ENCODE measurements around the gene SAMD5.

The SAMD5 gene

DNA sequence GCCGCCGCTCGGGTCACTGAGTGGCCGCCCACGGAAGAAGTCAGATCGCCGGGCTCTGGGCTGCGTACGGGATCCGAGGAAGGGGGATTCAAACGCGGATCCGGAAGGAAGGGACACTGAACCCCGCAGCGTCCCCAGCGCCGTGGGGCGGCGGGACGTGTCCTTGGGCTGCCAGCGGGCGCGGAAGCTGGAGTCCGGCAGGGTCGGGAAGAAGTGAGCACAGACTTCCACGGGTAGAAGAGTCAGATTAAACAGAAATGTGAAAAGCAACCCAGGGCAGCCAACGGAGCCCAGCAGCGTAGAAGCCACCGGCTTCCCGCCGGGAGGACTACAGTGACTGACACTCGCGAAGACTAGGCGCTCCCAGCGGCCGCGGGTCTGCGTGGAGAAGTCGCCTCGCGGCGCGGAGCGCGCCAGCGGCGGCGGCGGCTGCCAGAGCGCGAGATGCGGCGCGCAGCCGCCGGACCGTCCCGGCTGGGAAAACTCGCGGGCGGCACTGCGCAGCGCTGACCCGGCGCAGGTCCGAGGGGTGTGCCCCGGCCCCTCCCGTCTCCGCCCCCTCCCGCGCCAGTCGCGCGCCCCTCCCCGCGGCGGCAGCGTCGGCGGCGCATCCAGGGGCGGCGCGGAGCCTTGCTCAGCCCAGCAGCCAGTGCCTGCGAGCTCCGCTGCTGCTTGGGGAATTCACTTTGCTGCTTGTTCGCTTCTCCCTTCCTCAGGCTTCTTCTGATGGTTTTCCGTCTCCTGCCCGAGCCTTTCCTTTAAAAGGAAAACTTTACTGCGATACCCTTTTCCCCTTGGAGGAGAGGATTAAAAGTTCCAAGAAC lies at the start of gene SAMD5:
Gene SAMD5 (plus strand): TSS at position 649 of the 824 bp plus-strand sequence. CDS start 239 bp downstream, outside the sequence.
- no peak for DNase-seq

DNA sequence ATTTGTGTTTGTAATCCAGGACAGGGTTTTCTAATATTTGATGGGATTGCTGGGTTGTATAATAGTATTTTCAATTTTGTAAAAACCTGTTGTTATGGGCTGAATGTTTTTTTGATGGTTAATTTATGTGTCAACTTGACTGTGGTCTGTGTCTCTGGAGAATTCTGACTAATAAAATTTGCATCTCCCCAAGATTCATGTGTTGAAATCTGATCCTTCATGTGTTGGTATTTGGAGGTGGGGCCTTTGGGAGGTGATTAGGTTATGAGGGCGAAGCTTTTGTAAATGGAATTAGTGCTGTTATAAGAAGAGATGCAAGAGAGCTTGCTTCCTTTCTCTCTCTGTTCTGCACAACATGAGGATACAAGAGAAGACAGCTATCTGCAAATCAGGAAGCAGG lies 48.7 kb upstream of the SAMD5 start:
- DNase-seq = no peak

DNA sequence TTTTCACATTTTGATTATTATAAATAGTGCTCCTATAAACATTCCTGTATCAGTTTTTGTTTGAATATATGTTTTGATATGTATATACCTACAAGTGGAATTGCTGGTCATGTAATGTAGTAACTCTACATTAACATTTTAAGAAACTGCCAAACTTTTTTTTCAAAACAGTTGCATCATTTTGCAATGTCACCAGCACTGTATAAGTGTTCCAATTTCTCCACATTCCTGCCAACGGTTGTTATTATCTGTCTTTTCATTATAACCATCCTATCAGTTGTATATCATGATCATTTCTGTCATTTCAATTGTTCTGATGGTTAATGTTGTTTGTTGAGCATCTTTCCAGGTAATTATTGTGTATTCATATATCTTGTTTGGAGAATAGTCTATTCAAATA lies 44.8 kb upstream of the SAMD5 start:
- no peak for DNase-seq

DNA sequence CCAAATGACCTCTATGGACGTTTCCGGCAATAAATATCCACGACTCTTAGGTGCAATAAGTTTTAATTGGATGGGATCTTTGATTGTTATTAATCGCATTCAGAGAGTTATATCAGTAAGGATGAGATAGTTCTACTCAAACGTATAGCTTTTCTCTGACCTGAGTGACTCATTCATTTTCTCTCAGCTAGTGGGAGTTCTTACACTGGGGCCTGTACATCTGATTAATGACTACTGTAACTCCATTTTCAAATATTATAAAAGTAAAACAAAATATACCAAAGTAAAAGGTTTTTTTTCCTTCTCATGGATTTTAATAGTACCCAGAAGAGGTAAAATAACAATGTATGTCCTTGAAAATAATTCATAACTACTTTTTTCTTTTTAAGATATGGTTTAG lies 41.1 kb upstream of the SAMD5 start:
- DNase-seq = no peak

DNA sequence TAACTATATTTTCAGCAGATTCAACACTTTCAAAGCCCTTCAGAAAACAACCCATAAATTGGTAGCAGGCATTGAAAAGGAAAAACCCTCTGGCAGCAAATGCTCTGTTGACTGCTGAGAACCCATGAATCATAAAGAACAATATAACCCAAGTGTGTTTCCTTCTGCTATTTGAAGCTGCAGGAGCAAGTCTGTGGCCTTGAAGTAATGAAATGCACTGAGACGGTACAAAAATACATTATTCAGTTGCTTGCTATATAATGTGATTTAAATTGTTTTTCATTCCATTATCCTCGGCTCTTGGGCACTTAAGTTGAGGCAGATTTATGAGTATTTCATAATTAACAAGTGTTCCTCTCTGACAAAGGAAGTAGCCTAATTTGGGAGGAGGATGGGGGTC lies 40.6 kb upstream of the SAMD5 start:
- no peak for DNase-seq

DNA sequence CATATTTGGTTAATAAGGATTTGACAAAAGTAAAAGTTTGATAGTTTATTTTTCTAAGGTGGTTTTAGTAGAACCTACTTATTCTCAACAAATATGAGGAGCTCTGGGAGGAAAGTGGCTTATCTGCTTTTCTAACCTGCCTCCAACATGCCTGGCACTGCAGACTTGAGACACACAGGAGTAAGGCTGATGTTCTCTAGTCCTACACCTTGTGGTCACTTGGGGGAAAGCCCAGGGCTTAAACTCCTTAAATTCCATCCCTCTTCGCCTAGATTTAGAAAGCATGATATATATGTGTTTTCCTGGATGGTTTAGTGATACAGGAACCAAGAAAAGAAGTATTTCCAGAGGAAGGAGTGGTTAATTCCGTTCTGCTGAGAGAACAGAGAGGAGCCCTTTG lies 39.9 kb upstream of the SAMD5 start:
- no peak for DNase-seq

DNA sequence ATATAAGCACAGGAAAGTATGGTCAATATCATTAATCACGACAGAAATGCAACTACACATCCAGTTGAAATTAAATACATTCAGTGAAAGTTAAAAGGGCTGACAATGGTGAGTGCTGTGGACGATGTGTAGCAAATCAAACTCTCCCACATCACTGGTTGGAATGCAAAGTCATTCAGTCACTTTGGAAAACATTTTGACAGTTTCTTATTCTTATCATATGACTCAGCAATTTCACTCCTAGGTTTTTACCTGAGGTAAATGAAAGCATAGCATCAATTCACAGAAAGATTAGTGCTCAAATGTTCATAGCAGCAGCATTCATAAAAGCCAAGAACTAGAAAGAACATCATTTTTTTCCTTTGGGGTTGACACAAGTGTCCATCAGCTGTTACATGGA lies 28.6 kb upstream of the SAMD5 start:
- DNase-seq = no peak

DNA sequence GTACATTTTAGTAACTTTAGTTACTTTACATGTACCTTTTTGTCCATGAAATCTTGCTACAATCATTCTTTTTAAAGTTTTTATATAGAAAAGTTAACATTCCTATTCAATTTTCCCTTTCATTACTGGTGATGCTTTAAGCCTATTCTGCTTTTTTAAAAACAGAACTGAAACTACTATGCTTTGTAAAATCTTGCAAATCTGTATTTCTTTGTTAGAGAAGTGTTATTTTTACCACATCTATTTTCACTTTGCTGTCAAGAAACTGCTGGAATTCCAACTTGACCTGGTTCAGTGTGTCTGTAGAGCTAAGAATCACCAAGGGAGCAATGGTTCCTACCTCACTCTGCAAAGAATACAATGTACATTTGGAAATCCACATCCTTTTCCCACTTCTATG lies 21.8 kb upstream of the SAMD5 start:
- no peak for DNase-seq

DNA sequence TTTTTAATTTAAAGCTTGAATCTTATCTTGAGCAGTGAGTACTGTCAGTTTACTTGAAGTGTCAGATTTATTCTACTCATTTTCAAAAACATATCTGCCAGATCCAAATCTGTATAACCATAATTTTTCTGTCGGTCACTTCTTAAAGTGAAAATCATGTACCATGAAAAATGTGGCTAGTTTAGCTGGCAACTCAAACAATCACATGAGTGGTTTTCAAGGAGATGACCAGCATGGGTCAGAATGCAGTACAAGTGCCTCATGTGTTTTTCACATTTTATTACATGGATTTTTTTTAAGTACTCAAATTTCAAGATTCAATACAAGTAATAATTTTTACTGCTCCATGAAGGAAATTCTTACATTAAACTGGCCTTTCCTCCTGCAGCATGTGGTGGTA lies 11.0 kb upstream of the SAMD5 start:
- DNase-seq = no peak

DNA sequence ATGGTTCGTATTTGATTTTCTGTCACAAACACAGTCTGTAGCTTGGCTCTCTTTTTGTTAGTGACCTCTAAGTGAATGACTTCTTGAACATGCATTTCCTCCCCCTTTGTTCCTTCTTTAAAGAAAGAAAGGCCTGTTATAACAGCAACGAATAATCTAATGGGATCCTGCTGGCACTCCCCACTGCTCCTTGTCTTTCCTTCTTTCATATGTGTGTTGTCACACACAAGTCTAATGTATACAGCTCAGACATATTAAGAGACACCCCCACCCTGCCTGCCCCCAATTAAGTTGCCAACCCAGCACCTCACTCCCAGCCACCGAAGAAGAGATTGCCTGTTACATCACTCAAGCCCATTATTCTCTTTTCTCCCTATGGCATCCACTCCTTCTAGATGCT lies 4.9 kb upstream of the SAMD5 start:
- DNase-seq = no peak

DNA sequence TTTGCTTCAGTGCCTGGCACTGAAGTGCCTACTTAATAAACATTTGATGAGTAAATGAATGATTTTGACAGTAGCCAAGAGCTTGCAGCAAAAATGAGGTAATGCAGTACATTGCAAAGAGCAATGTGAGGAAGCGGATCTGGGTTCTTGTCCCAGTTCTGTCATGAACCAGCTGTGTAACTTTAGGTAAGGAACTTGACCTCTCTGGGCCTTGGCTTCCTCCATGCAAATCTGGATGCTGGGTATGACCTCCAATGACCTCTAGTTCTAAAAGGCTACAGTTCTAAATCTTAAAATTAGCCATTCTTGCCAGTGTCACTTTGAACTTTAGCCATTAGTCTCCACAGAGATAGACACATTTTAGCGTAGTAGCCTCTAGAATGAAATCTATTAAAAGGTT lies 3.6 kb upstream of the SAMD5 start:
- DNase-seq = no peak

DNA sequence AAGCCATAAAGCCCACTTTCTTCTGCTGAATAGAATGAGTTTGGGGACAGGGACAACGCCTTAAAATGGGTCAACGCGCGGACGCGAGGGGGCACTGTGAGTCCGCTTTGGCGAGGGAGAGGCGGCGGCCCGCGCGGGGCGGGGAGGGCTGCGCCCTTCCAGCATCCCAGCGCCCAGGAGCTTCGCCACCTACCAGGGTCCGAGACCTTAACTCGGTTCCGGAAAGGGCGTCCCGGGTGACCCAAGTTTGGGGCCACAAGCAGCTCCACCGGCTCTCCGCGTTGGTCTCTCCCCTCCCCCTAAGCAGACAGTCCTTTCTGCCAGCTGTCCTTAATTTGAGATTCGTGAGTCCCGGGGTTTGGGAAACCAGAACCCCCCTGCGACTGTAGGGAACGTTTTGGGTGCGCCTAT lies 1.8 kb upstream of the SAMD5 start:
- no peak for DNase-seq

DNA sequence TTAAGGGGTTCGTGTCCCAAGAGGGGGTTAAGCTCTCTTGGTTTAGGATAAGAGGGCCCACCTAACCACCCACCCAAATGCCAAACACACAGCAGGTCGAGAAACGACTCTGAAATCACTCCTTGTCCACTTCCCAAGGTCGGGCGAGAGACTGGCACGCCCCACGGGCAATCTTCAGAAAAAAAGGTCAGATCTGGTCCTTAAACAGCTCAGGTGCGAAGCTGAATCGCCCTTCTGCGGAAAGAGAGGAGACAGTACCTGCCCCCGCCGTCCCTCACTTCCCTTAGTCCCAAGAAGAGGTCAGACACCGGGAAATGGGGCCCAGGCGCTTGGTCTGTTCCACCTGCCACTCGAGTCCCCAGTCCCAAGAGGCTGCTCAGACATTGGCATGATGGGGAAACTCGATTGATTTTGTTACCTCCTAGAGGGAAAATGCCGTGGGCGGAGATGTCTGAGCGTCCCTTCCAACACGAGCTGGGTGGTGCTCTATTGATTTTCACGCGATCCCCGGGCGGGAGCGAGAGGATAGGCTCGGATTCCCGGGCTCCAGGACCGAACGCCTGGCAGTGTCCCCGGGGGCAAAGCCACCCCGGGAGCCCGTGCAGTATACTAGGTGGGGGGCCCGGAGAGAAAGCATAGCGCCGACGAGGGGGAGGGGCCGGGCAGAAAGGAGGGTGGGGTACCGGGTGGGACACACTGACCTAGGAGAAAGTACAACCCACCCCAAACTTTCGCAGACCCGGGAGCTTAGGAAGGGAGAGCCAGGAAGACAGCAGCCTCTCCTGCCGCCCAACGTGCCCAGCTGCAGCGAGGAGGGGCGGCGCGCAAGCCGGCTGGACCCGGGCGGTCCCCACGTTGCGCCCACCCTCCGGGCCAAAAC lies 1.1 kb upstream of the SAMD5 start:
- no peak for DNase-seq

DNA sequence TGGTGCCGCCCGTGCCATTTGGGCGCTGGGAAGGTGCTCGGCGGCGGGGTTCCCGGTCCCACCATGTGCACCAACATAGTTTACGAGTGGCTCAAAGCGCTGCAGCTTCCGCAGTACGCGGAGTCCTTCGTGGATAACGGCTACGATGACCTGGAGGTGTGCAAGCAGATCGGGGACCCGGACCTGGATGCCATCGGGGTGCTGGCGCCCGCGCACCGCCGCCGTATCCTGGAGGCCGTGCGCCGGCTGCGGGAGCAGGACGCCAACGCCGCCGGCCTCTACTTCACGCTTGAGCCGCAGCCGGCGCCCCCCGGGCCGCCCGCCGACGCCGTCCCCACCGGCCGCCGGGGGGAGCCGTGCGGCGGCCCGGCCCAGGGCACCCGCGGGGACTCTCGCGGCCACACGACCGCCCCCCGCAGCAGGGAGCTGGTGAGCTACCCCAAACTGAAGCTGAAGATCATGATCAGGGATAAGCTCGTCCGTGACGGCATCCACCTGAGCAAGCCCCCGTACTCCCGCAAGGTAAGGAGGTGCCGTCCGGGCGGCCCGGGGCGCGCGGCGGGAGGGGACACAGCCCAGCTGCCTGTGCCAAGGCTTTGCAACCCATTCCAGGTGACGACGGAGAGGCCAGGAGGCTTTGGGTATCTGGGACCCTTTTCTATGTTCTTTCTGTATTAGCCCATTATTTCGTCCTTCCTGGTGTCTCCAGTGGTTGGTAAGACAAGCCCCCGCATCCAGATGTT lies 547 bp downstream of the SAMD5 start:
- no peak for DNase-seq

DNA sequence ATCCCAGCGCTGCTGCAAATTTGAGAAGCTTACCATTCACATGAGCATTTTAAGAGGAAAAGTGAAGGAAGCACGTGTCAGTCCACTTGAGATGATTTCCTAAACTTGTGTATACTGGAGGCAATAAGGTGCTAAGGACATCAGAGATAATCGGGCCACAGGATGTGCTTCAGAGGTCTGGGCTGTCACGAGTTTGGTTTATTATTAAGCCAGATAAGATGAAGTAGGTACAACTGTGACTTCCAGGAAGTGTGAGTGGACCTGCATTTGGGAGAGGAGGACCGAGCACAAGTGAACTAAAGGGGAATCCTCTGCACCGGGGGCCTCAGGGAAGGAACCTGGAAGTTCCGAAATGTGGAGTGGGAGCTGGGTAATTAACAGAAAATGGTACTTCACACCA lies 1.4 kb downstream of the SAMD5 start:
- DNase-seq = no peak

DNA sequence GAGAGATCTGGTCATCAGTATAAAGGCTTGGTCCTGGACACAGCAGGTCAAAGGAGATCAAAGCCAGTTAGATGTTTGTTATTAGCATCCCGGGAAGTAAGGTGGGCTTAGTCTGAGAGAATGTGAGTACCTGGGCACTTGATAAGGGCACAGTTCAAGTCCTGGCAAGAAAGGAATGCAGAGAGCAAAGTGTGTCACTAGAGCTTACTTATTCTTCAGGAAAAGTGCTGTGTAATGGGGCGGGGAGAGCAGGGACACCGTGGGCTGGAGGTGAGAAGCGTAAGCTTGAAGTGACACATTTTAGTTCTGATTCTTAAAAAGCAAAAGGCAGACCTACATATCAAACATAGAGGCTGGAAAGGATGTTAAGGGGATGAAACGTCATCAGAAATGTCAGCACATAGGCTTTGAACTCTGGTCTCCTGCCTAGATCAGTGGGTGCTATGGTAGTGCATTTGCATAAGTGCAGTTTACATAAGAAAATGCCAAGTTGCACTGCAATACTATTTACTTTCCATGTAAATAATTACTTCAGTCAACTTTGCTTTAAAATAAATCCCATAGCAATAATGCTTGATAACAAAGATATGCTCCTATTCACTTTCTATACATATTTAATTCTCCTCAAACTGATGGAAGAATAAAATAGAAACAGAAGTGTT lies 2.6 kb downstream of the SAMD5 start:
- no peak for DNase-seq

DNA sequence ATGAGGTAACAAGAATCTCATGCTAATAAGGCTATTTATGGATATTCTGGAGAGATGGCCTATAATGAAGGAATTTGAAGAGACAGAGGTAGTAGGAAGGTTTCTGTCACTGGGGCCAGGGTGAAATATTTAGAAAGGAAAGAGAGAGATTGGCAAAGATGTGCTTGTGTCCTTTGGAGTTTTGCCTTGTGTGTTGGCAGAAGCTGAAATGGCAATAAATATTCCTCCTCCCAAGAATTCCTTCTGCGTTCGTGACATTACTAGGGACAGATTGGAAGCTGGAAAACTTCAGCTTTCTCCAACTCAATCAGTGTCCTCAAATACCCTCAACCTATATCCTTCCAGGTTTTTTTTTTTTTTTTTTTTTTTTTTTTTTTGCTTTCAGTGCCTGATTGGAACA lies 6.3 kb downstream of the SAMD5 start:
- no peak for DNase-seq

DNA sequence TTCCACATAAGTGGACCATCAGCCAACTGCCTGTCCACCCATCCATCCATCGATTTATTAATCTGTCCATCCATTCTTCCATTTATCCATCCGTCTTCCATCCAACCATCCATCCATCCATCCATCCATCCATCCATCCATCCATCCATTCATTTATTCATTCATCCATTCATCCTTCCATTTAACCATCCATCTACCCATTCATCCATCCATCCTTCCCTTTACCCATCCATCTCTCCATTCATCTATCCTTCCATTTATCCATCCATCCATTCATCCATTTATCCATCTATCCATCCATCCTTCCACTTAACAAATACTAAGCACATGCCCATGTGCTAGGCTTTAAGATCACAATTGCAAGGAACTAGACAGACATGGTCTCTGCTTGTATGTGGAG lies 6.8 kb downstream of the SAMD5 start:
- no peak for DNase-seq

DNA sequence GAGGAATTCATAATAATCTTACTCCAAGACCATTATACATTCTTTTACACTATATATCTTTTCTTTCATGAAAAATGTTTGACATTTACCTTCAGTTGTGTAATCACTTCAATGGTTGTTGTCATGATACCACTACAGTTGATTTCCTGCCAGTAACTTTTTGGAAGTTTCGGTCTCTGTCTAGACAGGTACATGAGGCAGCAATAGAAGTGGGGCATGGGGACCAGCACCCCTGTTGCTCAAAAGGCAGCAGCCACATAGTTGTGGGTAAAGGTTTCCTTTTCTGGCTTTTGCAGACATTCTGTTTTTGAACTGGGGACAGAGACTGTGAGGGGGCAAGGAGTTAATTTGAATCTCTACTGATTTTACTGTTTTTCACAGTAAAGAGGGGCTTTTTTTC lies 14.1 kb downstream of the SAMD5 start:
- no peak for DNase-seq

DNA sequence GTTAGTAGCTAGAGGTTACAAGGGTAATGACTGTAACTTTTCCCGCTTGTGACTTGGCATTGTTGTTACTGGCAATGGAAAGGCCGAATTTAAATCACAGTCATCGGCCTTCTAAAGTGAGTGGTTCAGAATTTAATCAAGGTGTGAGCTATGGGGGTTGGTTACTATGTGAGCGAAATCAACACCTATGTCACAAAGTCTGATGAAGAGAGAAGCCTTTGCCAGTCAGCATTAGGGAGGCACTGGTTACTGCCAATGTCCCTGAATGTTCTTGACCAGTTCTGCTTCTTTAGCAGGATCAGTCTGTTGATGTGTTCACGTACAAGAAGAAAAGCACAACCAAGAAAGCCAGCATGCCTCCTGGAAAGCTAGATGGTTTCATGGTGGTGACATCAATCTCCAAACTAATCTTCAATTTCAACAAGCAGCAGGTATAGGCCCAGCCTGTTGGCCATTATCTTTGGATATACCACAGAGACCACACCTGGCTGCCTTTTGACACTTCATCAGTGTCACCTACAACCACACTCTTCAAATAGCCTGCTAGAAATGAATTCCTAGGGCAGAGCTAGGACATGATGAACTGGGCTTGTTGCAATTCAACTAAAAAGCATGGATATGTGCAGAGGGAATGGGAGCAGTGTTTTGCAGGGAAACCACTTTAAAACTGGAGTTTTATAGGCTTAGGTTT lies 17.2 kb downstream of the SAMD5 start:
- DNase-seq = no peak

DNA sequence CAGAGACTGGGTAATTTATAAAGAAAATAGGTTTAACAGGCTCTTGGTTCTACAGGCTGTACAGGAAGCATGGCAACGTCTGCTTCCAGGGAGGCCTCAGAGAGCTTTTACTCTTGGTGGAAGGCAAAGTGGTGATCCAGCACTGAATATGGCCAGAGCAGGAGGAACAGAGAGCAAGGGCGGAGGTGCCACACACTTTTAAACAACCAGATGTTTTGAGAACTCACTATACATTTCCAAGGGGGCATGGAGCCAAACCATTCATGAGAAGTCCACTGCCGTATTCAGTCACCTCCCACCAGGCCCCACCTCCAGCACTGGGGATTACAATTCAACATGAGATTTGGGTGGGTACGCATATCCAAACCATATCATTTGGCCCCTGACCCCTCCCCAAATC lies 18.7 kb downstream of the SAMD5 start:
- no peak for DNase-seq

DNA sequence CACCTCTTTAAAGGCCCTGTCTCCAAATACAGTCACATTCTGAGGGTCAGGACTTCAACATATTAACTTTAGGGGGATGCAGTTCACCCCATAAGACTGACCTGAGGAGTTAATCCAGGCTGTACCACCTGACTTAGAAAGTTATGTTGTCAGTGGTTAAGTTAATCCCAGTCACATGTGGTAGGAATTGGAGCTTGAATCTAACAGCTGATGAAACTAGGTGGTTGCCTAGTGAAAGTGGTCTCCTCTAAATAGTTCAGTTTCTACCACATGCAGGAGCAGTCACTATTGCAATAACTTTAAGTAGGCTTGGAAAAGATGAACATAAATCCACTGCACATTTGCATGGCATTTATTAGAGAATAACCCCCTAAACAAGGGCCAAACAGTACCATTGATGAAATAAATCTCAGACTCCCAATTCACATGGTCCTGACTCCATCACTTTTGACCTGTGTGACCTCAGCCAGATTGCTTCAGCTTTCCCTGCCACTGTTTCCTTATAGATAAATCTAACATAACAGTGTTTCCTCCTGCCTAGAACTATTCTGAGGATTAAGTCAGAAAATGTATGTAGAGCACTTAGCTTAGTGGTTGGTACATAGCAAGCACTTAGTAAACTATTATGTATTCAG lies 20.1 kb downstream of the SAMD5 start:
- DNase-seq = no peak

Measured in NCI-H2107 (cell line).